GM21423 (cell line): Measurements from ENCODE around the gene HMOX2.

Experiments used
- ATAC-seq: cut with Tn5 transposase; IDR thresholded peaks from one replicate; pipeline ENCODE4 v1.9.1; 2021; ENCODE audit warnings: mild to moderate bottlenecking, moderate library complexity; ENCODE audit not compliant: unreplicated experiment

Gene HMOX2

GRCh38 chr16:4499196-4499555 is 23.0 kb downstream of the HMOX2 start:
- ATAC-seq: no peak

- ATAC-seq: no peak
These were observed 24.1 kb downstream of the HMOX2 start for GRCh38 chr16:4500272-4500671.

GRCh38 chr16:4501071-4501478 is 24.9 kb downstream of the HMOX2 start:
- ATAC-seq: no peak

- ATAC-seq: peak; percentile 73
These were observed 29.4 kb downstream of the HMOX2 start for GRCh38 chr16:4505356-4506147.

GRCh38 chr16:4506450-4506849 is 30.3 kb downstream of the HMOX2 start:
- no peak for ATAC-seq

GRCh38 chr16:4507588-4508345 is 31.6 kb downstream of the HMOX2 start:
- ATAC-seq: no peak

- no peak for ATAC-seq
These were observed 32.6 kb downstream of the HMOX2 start for GRCh38 chr16:4508806-4509205.

GRCh38 chr16:4509420-4509819 is 33.2 kb downstream of the HMOX2 start:
- no peak for ATAC-seq

GRCh38 chr16:4510131-4510530 is 33.9 kb downstream of the HMOX2 start:
- ATAC-seq: no peak

GRCh38 chr16:4510747-4511426 is 34.7 kb downstream of the HMOX2 start:
- no peak for ATAC-seq

- ATAC-seq: no peak
These were observed 35.4 kb downstream of the HMOX2 start for GRCh38 chr16:4511441-4512082.

- no peak for ATAC-seq
These were observed 36.3 kb downstream of the HMOX2 start for GRCh38 chr16:4512473-4512872.

GRCh38 chr16:4513086-4513860 is 37.1 kb downstream of the HMOX2 start:
- ATAC-seq: no peak

- ATAC-seq: no peak
These were observed 37.7 kb downstream of the HMOX2 start for GRCh38 chr16:4513881-4514280.

GRCh38 chr16:4514606-4515005 is 38.4 kb downstream of the HMOX2 start:
- no peak for ATAC-seq

- no peak for ATAC-seq
These were observed 39.5 kb downstream of the HMOX2 start for GRCh38 chr16:4515611-4516233.

- no peak for ATAC-seq
These were observed 41.8 kb downstream of the HMOX2 start for GRCh38 chr16:4517812-4518680.

- no peak for ATAC-seq
These were observed 43.3 kb downstream of the HMOX2 start for GRCh38 chr16:4519274-4520058.
